ENCODE data around the gene CDKAL1.

Gene CDKAL1

DNA sequence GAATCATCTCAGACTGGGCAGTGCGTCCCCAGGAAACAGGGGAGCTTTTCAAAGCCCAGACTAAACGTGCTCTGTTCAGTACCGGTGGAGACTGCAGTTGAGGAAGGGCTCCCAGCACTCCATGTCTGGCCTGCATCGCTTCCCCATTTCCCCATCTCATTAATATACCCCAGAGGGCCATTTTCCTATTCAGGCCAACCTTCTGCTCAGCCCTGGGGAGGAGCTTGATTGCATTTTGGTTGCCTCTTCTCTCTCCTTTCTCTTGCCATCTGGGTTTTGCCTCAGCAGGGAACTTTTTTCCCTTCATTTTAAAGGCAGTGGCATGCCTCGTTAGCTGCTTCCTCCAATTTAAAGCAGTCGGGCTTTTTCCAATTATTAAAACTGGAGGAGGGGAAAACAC, 665.0 kb downstream of the CDKAL1 start:
- ATAC-seq (replicated peaks) (peak in 1 of 2 donors; percentile 41), DNase-seq (no peak)
- Mint-ChIP-seq H3K27ac (peak overlapping the region; percentile 59), H3K9me3 (no peaks in the 10 kb centered on the region), H3K27me3 (no peaks in the 10 kb centered on the region), H3K4me3 (peak overlapping the region; percentile 5 to 54), H3K4me1 (peaks cover 34 to 52% of the 10 kb centered on the region in 2 donors), H3K36me3 (peaks cover 17 to 41% of the 10 kb centered on the region in 2 donors)

GRCh38 chr6:21200134-21200870, 666.0 kb downstream of the CDKAL1 start:
- H3K9me3 Mint-ChIP-seq, result peaks cover 2 to 4% of the 10 kb centered on the region in 2 donors
- peak overlapping the region; percentile 60 for H3K27ac Mint-ChIP-seq
- ATAC-seq (replicated peaks) (no peak), DNase-seq (no peak)
- H3K27me3 Mint-ChIP-seq, result no peaks in the 10 kb centered on the region
- peaks cover 32 to 48% of the 10 kb centered on the region in 2 donors for H3K4me1 Mint-ChIP-seq
- H3K36me3 Mint-ChIP-seq, result peaks cover 25 to 49% of the 10 kb centered on the region in 2 donors
- no peak overlapping the region for H3K4me3 Mint-ChIP-seq

DNA sequence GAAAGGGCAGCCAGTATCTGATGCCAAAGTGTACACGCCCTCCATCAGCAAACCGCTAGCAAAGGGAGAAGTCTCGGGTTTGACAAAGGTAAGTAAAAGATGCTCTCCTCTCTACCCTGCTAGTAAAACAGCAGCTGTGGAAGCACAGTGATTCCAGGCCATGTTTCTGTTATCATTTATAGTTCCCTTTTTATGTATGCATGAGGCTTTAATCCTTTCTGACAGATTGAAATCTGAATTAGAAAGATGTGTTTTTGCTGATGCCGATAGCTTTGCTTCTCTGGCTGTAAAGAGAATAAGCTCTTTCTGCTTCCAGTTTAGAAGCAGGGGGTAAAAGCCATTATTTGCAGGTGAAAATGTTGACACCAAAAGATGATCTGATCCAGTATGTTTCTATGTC, 666.9 kb downstream of the CDKAL1 start:
- peaks cover 2 to 4% of the 10 kb centered on the region in 2 donors for H3K9me3 Mint-ChIP-seq
- ATAC-seq (replicated peaks) (no peak), DNase-seq (no peak)
- H3K27me3 Mint-ChIP-seq, result no peaks in the 10 kb centered on the region
- H3K27ac Mint-ChIP-seq, result no peak overlapping the region
- peaks cover 28 to 55% of the 10 kb centered on the region in 2 donors for H3K36me3 Mint-ChIP-seq
- no peak overlapping the region for H3K4me3 Mint-ChIP-seq
- H3K4me1 Mint-ChIP-seq, result peaks cover 31 to 40% of the 10 kb centered on the region in 2 donors

DNA sequence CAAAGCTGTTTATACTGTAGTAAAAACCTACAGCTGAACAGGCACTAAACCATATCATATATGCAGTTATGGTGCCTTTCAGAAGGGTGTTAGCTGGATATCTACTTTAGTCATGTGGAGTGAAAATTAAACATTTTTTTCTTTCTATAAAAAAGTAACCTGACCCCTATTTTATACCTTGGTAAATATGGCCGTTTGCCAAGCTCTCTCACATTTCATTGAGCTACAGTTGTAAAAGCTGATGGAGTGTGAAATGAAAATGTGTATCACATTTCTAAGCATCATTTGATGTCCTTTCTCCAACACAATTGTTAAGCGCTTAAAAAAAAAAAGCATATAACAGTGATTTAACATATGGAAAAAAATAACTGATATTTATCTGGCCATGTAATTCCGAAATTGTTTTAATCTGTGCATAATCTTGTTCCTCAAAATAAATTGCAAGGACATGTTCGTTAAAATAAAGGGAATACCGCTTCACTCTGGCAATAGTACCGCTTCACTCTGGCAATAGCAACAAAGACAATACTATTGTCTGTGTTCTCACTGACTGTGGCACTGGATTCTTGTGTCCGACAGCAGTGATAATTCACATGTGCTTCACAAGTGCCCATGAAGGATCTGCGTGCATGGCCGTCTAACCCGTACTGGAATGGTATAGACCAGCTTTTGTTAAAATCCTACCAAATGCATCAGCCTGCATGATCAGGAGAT, 667.5 kb downstream of the CDKAL1 start:
- H3K27ac Mint-ChIP-seq, result no peak overlapping the region
- DNase-seq, result no peak
- H3K4me3 Mint-ChIP-seq, result no peak overlapping the region
- no peaks in the 10 kb centered on the region for H3K27me3 Mint-ChIP-seq
- no peak for ATAC-seq (replicated peaks)
- H3K9me3 Mint-ChIP-seq, result peaks cover 2 to 4% of the 10 kb centered on the region in 2 donors
- peaks cover 25 to 58% of the 10 kb centered on the region in 2 donors for H3K36me3 Mint-ChIP-seq
- H3K4me1 Mint-ChIP-seq, result peaks cover 28 to 35% of the 10 kb centered on the region in 2 donors

DNA sequence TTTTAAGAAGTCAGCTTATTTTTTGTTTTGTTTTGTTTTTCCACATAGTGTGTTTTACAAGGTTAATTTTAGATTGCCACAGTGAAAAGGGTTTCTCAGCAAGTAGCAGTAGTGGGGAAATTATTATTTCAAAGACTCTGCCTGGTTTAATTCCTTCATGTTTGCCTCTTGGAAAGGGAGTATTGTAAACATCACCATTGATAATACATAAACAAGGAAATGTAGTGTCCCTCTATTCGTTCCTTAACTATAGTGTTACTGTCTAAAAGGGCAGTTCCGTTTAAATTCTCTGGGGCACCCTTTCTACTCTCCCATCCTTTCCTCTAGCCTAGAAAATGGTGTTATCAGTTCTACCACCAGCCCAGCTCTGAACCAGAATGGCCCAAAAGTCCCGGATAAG, 668.3 kb downstream of the CDKAL1 start:
- H3K36me3 Mint-ChIP-seq, result peaks cover 25 to 58% of the 10 kb centered on the region in 2 donors
- H3K9me3 Mint-ChIP-seq, result peaks cover 2 to 4% of the 10 kb centered on the region in 2 donors
- peaks cover 28 to 35% of the 10 kb centered on the region in 2 donors for H3K4me1 Mint-ChIP-seq
- H3K27ac Mint-ChIP-seq, result no peak overlapping the region
- ATAC-seq (replicated peaks), result no peak
- H3K4me3 Mint-ChIP-seq, result no peak overlapping the region
- no peaks in the 10 kb centered on the region for H3K27me3 Mint-ChIP-seq
- DNase-seq, result no peak

DNA sequence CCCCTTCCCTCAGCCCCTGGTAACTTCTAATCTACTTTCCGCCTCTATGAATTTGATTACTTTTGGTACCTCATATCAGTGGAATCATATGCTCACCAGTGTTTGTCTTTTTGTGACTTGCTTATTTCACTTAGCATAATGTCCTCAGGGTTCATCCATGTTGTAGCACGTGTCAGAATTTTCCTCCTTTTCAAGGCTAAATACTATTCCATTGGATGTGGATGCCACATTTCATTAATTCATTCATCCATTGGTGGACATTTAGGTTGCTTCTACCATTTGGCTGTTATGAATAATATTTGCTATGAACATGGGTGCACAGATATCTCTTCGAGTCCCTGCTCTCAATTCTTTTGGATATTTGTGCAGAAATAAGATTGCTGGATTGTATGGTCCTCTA, 670.7 kb downstream of the CDKAL1 start:
- ATAC-seq (replicated peaks) (no peak), DNase-seq (no peak)
- Mint-ChIP-seq H3K36me3 (peaks cover 27 to 56% of the 10 kb centered on the region in 2 donors), H3K4me1 (peaks cover 18 to 32% of the 10 kb centered on the region in 2 donors), H3K4me3 (no peak overlapping the region), H3K27me3 (no peaks in the 10 kb centered on the region), H3K9me3 (peaks cover 2 to 4% of the 10 kb centered on the region in 2 donors), H3K27ac (no peak overlapping the region)

DNA sequence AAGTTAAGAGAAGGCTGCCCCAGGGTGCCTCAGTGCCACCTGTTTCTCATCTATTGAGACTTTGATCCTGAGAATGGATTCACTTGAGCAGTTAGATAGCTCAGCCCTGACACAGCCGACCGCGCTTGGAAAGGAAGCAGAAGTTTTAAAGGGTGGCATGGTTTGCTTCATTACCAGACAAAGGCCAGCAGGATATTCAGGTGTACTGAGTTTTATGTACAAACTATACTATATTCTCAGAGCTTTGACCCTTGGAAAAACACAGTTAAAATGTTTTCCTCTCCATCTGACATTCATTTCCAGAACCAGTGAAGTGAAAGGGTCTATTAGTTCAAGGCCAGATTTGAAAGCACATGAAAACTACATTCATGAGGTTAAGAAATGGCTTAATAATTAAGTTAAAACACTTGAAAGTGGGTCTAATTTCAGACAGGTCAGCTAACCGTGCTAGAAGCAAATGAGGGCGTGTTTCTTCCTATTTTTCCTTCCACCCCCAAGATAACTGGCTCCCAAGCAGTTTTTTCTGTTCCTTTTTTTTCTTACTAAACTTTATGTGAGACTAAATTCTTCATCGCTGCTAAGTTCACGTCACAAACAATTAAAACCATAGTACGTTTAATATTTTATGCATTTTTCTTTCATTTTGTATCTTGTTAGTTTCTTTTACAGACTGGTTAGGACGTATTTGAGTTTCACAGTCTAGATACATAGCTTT, 674.0 kb downstream of the CDKAL1 start:
- Mint-ChIP-seq H3K4me3 (peak overlapping the region in 1 of 2 donors; percentile 35), H3K36me3 (peaks cover 32 to 61% of the 10 kb centered on the region in 2 donors), H3K27ac (peak overlapping the region; percentile 73), H3K27me3 (no peaks in the 10 kb centered on the region), H3K9me3 (peaks cover 4 to 12% of the 10 kb centered on the region in 2 donors), H3K4me1 (peaks cover 21 to 52% of the 10 kb centered on the region in 2 donors)
- DNase-seq (no peak), ATAC-seq (replicated peaks) (peak; percentile 35 to 50)

DNA sequence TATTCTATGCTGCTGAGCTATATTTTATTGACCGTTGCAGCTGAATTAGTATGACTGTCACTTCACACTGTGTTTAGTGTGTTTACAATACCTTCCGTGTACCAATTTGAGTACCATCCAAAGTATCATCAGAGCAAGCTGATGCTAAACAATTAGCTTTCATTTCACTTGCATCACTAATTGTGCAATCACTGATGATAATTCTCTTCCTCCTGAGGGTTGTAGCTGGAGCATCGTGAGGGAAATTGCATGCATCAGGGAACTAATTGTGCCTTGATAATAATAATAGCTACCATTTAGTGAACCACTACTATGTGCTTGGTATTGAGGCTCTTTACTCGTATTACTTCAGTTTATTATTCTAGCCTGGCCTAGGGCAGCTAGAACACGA, 674.5 kb downstream of the CDKAL1 start:
- Mint-ChIP-seq H3K27ac (no peak overlapping the region), H3K9me3 (peaks cover 4 to 12% of the 10 kb centered on the region in 2 donors), H3K4me3 (no peak overlapping the region), H3K4me1 (peaks cover 26 to 57% of the 10 kb centered on the region in 2 donors), H3K36me3 (peaks cover 32 to 58% of the 10 kb centered on the region in 2 donors), H3K27me3 (no peaks in the 10 kb centered on the region)
- no peak for ATAC-seq (replicated peaks)
- DNase-seq, result no peak

- peaks cover 2 to 8% of the 10 kb centered on the region in 2 donors for H3K9me3 Mint-ChIP-seq
- H3K4me1 Mint-ChIP-seq, result peaks cover 27 to 54% of the 10 kb centered on the region in 2 donors
- H3K36me3 Mint-ChIP-seq, result peaks cover 29 to 58% of the 10 kb centered on the region in 2 donors
- DNase-seq, result no peak
- peak overlapping the region; percentile 6 for H3K27ac Mint-ChIP-seq
- H3K4me3 Mint-ChIP-seq, result peak overlapping the region; percentile 33 to 64
- peak; percentile 76 to 89 for ATAC-seq (replicated peaks)
- H3K27me3 Mint-ChIP-seq, result no peaks in the 10 kb centered on the region
Measured at GRCh38 chr6:21213492-21213891, 679.2 kb downstream of the CDKAL1 start.

- Mint-ChIP-seq H3K36me3 (peaks cover 24 to 51% of the 10 kb centered on the region in 2 donors), H3K4me1 (peaks cover 21 to 42% of the 10 kb centered on the region in 2 donors), H3K27me3 (no peaks in the 10 kb centered on the region), H3K9me3 (peaks cover 2 to 8% of the 10 kb centered on the region in 2 donors), H3K27ac (no peak overlapping the region), H3K4me3 (no peak overlapping the region)
- no peak for DNase-seq
- no peak for ATAC-seq (replicated peaks)
Measured at GRCh38 chr6:21214738-21215448, 680.6 kb downstream of the CDKAL1 start.

DNA sequence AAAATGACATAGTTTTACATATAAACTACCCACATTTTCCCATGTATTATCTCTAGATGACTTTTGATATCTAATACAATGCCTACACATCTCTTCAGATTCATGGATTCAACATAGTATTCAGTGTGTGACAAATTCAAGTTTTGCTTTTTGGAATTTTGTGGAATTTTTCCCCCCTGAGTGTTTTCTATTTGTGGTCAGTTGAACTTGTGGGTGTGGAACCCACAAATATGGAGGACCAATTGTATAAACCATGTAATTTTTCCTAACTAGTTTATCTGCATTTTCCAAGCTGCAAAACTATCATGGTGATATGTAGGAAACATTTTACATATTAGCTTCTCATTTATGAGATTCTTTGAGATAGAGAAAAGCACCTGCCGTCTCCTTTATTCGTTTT, 685.0 kb downstream of the CDKAL1 start:
- H3K4me3 Mint-ChIP-seq, result no peak overlapping the region
- H3K4me1 Mint-ChIP-seq, result peaks cover 3 to 6% of the 10 kb centered on the region in 2 donors
- no peak for DNase-seq
- peaks cover 17 to 54% of the 10 kb centered on the region in 2 donors for H3K36me3 Mint-ChIP-seq
- ATAC-seq (replicated peaks), result no peak
- H3K27me3 Mint-ChIP-seq, result no peaks in the 10 kb centered on the region
- no peak overlapping the region for H3K27ac Mint-ChIP-seq
- H3K9me3 Mint-ChIP-seq, result no peaks in the 10 kb centered on the region

- no peaks in the 10 kb centered on the region for H3K4me1 Mint-ChIP-seq
- H3K27ac Mint-ChIP-seq, result no peak overlapping the region
- no peak overlapping the region for H3K4me3 Mint-ChIP-seq
- ATAC-seq (replicated peaks) (no peak), DNase-seq (no peak)
- H3K36me3 Mint-ChIP-seq, result peaks cover 17 to 49% of the 10 kb centered on the region in 2 donors
- no peaks in the 10 kb centered on the region for H3K27me3 Mint-ChIP-seq
- no peaks in the 10 kb centered on the region for H3K9me3 Mint-ChIP-seq
Measured at GRCh38 chr6:21219856-21220255, 685.6 kb downstream of the CDKAL1 start.

DNA sequence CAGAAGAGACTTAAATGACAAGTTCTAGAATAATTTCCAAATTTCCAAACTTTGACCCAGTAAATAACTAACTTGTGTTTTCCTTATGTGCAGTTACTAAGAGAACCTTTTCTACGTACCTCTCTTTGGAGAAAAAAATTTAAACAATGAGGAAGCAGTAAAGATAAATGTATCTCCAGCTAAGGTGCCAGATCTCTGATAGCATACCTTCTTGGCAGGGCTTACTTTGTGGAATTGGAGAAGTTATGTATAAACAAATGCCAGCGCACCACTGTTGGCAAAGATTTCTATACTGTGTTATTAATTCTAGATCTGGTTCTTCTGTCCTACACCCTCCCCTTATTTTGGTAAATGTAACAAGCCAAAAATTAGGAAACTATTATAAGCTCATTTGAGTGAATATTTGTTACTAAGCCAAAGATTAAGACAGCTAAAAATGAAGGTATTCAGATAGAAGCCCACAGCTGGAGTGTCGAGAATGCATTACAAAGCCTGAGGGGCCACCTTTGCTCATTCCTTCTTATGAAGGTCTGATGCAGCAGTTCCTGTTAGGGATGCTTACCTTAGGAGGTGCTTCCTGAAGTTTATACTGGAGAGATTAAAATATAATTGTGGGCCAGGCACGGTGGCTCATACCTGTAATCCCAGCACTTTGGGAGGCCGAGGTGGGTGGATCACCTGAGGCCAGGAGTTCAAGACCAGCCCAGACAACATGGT, 686.2 kb downstream of the CDKAL1 start:
- H3K9me3 Mint-ChIP-seq, result no peaks in the 10 kb centered on the region
- no peak for ATAC-seq (replicated peaks)
- no peak overlapping the region for H3K4me3 Mint-ChIP-seq
- no peaks in the 10 kb centered on the region for H3K27me3 Mint-ChIP-seq
- peaks cover 15 to 45% of the 10 kb centered on the region in 2 donors for H3K36me3 Mint-ChIP-seq
- no peak overlapping the region for H3K27ac Mint-ChIP-seq
- DNase-seq, result no peak
- no peaks in the 10 kb centered on the region for H3K4me1 Mint-ChIP-seq

Measured in stimulated activated naive B cell treated with anti-CD40 and anti-IgM and Interleukin-4, amounts not matched to agents 10 μg/mL and 1 μg/mL and 100 μg/mL, for 72 hours (primary cell).